GM12878 (cell line): Measurements from ENCODE around the gene DRP2. TPM values are rescaled to one million over a fixed set of nuclear protein-coding genes. Genes with fewer than 3 reads are reported as not detected.

Experiments used
- ATAC-seq: fragments of 200-7000 bp; cut with Tn5 transposase; 3 replicates; pipeline ENCODE4 v1.9.1; 2020; ENCODE audit warnings: mild to moderate bottlenecking, moderate library complexity
- BruUV-seq: library from RNA; stranded (reverse); fragments of 400-500 nt; replicated peaks from 2 replicates; lab custom pipeline; 2021; lab: Mats Ljungman, UMichigan
- CTCF ChIA-PET: fragments of 300-600 bp; sonication (Branson Sonifier 250); formaldehyde crosslinking; extraction: SDS; loops from one replicate; lab custom pipeline; 2021; ENCODE audit warnings: inconsistent platforms; lab: Yijun Ruan, JAX
- POLR2A ChIA-PET: fragments of 350-600 bp; formaldehyde crosslinking; extraction: SDS; loops from one replicate; lab custom pipeline; 2021; ENCODE audit warnings: inconsistent platforms; lab: Charles Lee
- RAD21 ChIA-PET: fragments of 300-600 bp; sonication (Branson Sonifier 250); formaldehyde crosslinking; loops from one replicate; lab custom pipeline; 2023; ENCODE audit warnings: antibody characterized with exemption; ENCODE audit not compliant: unreplicated experiment; lab: Charles Lee
- SMC1A ChIA-PET: fragments of 300-600 bp; sonication (Branson Sonifier 250); formaldehyde crosslinking; loops from one replicate; lab custom pipeline; 2023; ENCODE audit not compliant: unreplicated experiment, uncharacterized antibody; lab: Charles Lee
- DNase-seq: peaks from one replicate; pipeline ENCODE4 v3.0.0-alpha.2; 2011; ENCODE audit warnings: low read depth, low spot score
- FAIRE-seq: peaks from 3 replicates; lab custom pipeline; 2011; peaks lifted over from hg19 to GRCh38; lab: Jason Lieb, UNC
- H2AFZ ChIP-seq: 2 replicates; pipeline ENCODE4 v1.6.0; 2011; ENCODE audit warnings: low read depth, low read length, control low read depth; ENCODE audit not compliant: control insufficient read depth
- H3K27ac ChIP-seq: 2 replicates; pipeline ENCODE4 v1.5.1; 2011; ENCODE audit warnings: control low read depth; ENCODE audit not compliant: control insufficient read depth, insufficient read depth
- H3K27me3 ChIP-seq, 2 experiments: replicated peaks in 1 of 2; 2 replicates each; pipeline versions ENCODE4 v1.6.0 to v1.6.1; 2011; ENCODE audit warnings: low read length in 1 of 2; ENCODE audit not compliant: control insufficient read depth in 2 of 2, insufficient read depth in 2 of 2
- H3K36me3 ChIP-seq, 2 experiments: 2 replicates each; pipeline ENCODE4 v1.5.1; 2011; ENCODE audit warnings: low read length in 1 of 2; ENCODE audit not compliant: control insufficient read depth in 2 of 2, insufficient read depth in 2 of 2
- H3K4me1 ChIP-seq: 2 replicates; pipeline ENCODE4 v1.6.1; 2011; ENCODE audit warnings: mild to moderate bottlenecking, low read length, moderate library complexity, mixed read lengths; ENCODE audit not compliant: control insufficient read depth, insufficient read depth
- H3K4me2 ChIP-seq: 2 replicates; pipeline ENCODE4 v1.6.0; 2011; ENCODE audit warnings: control low read depth; ENCODE audit not compliant: control insufficient read depth, insufficient read depth
- H3K4me3 ChIP-seq: fragments of 200-600 bp; sonication (generic); 2 replicates; pipeline ENCODE4 v1.5.1; 2016
- H3K79me2 ChIP-seq: 2 replicates; pipeline ENCODE4 v1.6.0; 2011; ENCODE audit warnings: low read length; ENCODE audit not compliant: control insufficient read depth, insufficient read depth
- H3K9ac ChIP-seq: 2 replicates; pipeline ENCODE4 v1.8.0; 2011; ENCODE audit warnings: low read length, control low read depth, mixed read lengths; ENCODE audit not compliant: control insufficient read depth, insufficient read depth
- H3K9me3 ChIP-seq: replicated peaks from 3 replicates; pipeline ENCODE4 v1.5.1; 2011; ENCODE audit warnings: mild to moderate bottlenecking, low read length; ENCODE audit not compliant: control insufficient read depth, insufficient read depth
- H4K20me1 ChIP-seq: 2 replicates; pipeline ENCODE4 v1.6.0; 2011; ENCODE audit not compliant: control insufficient read depth, insufficient read depth
- ATF2 ChIP-seq: IDR thresholded peaks from 2 replicates; pipeline ENCODE4 v1.6.1; 2012; ENCODE audit warnings: low read length, inconsistent platforms
- BRCA1 ChIP-seq: IDR thresholded peaks from 2 replicates; pipeline ENCODE4 v1.6.1; 2011; ENCODE audit warnings: low read depth, low read length, improper control_type of control experiment
- CTCF ChIP-seq, 3 experiments: IDR thresholded peaks in 2 of 3; conservative IDR thresholded peaks in 1 of 3; 2 replicates each; pipeline ENCODE4 v1.5.1; 2011; ENCODE audit warnings: low read depth in 3 of 3, low read length in 3 of 3, mild to moderate bottlenecking in 3 of 3, control low read depth in 2 of 3, moderate library complexity in 2 of 3, inconsistent platforms in 1 of 3, mixed read lengths in 1 of 3; ENCODE audit not compliant: control insufficient read depth in 2 of 3, insufficient read depth in 1 of 3; ENCODE audit errors: extremely low read depth in 1 of 3
- E2F4 ChIP-seq: IDR thresholded peaks from 2 replicates; pipeline ENCODE4 v1.6.1; 2012; ENCODE audit warnings: low read depth, low read length, improper control_type of control experiment
- E2F8 ChIP-seq: fragments of 450-650 bp; IDR thresholded peaks from 2 replicates; pipeline ENCODE4 v1.6.1; 2018; ENCODE audit warnings: mild to moderate bottlenecking, low read depth, moderate library complexity; ENCODE audit not compliant: partially characterized antibody
- EGR1 ChIP-seq, 2 experiments: IDR thresholded peaks; 1 replicate in 1 of 2; 2 replicates in 1 of 2; pipeline ENCODE4 v1.6.1; 2011 to 2012; ENCODE audit warnings: low read depth in 2 of 2, low read length in 2 of 2, borderline replicate concordance in 1 of 2, mild to moderate bottlenecking in 1 of 2, moderate library complexity in 1 of 2
- GATAD2B ChIP-seq: fragments of 450-650 bp; conservative IDR thresholded peaks from 2 replicates; pipeline ENCODE4 v1.6.1; 2017; ENCODE audit warnings: low read depth, mild to moderate bottlenecking, moderate library complexity
- HSF1 ChIP-seq: fragments of 150-350 bp; IDR thresholded peaks from 2 replicates; pipeline ENCODE4 v1.6.1; 2014; ENCODE audit warnings: mild to moderate bottlenecking, low read depth, low read length
- LARP7 ChIP-seq: fragments of 450-650 bp; IDR thresholded peaks from 2 replicates; pipeline ENCODE4 v1.6.1; 2017; ENCODE audit warnings: mild to moderate bottlenecking
- RELA ChIP-seq: fragments of 450-650 bp; IDR thresholded peaks from 2 replicates; pipeline ENCODE4 v1.8.0; 2014; ENCODE audit warnings: borderline replicate concordance; ENCODE audit not compliant: partially characterized antibody
- RUNX3 ChIP-seq: IDR thresholded peaks from 2 replicates; pipeline ENCODE4 v1.6.1; 2012; ENCODE audit warnings: low read length, inconsistent platforms
- ZNF207 ChIP-seq: fragments of 450-650 bp; IDR thresholded peaks from 2 replicates; pipeline ENCODE4 v1.6.1; 2014; ENCODE audit warnings: antibody characterized with exemption, mild to moderate bottlenecking, borderline replicate concordance
- WGBS: methylation state at CpG from one replicate; pipeline ENCODE4 v1.1.6; 2016; ENCODE audit warnings: low lambda C conversion rate; ENCODE audit not compliant: insufficient replicate concordance, insufficient coverage; ENCODE audit errors: missing lambda C conversion rate; 5-methylcytosine and 5-hydroxymethylcytosine counted together
- in situ Hi-C: fragments of 300-500 bp; cut with MboI; formaldehyde crosslinking; loops from 9 replicates; pipeline ENCODE4 v1.14.3; 2018; ENCODE audit warnings: mixed read lengths
- intact Hi-C: fragments of 100-400 bp; cut with micrococcal nuclease; formaldehyde crosslinking; loops from one replicate; pipeline ENCODE4 v1.14.2; 2022; ENCODE audit not compliant: unreplicated experiment
- polyA plus RNA-seq, 11 experiments: library from polyadenylated mRNA; depleted of rRNA in 4 of 11; unstranded in 6 of 11; stranded (reverse) in 5 of 11; fragments of >200 nt; fragmentation: Nextera tagmentation in 4 of 11; fragmentation: Illumina TruSeq in 1 of 11; extraction: Ambion mirVana in 4 of 11; extraction: Trizol in 1 of 11; gene quantifications; 1 replicate in 1 of 11; 2 replicates in 10 of 11; pipeline versions ENCODE4 v1.2.1 to v1.2.3, GENCODE V29; 2011 to 2016; ENCODE audit warnings: inconsistent platforms in 2 of 11, missing spikeins in 2 of 11, low read depth in 1 of 11
- total RNA-seq, 4 experiments: library from RNA; depleted of rRNA in 3 of 4; stranded (reverse); fragments of >200 nt in 3 of 4; fragmentation: Illumina TruSeq in 1 of 4; extraction: Trizol in 1 of 4; gene quantifications; 2 replicates each; pipeline versions ENCODE4 v1.2.1 to v1.2.3, GENCODE V29; 2013 to 2021

The DRP2 gene
- total and polyA plus RNA-seq, 10 of the 15 experiments (the other 5 are each of a cell fraction or from before 2014, with no cell fraction given): 0.02 to 0.37 (median 0.15) TPM; not detected in 1

- Histone ChIP-seq H4K20me1 (no peaks in the 10 kb centered on the region), H3K27ac (no peak overlapping the region), H2AFZ (no peak overlapping the region), H3K4me1 (no peaks in the 10 kb centered on the region), H3K79me2 (no peaks in the 10 kb centered on the region), H3K4me3 (no peak overlapping the region), H3K9ac (no peak overlapping the region), H3K36me3 (no peaks in the 10 kb centered on the region), H3K27me3 (no peaks in the 10 kb centered on the region), H3K4me2 (no peak overlapping the region), H3K9me3 (no peaks in the 10 kb centered on the region)
- no peak for FAIRE-seq
- ChIA-PET POLR2A (no interaction called here), CTCF (interaction anchor here (1.3 kb wide), 1 partner anchor 13 kb away, joined by 3 read pairs; no protein-coding TSS in a partner anchor), RAD21 (no interaction called here), SMC1A (interaction anchor here (0.7 kb wide), 1 partner anchor 447 kb away, joined by 3 read pairs; no protein-coding TSS in a partner anchor)
- no peak for TF ChIP-seq E2F4
- no peak for TF ChIP-seq RUNX3
- no peak for TF ChIP-seq EGR1 (IDR thresholded peaks at IDR 0.05; ENCODE audit: borderline replicate concordance in 1 of 2, low read depth in 2 of 2, low read length in 2 of 2)
- no peak for TF ChIP-seq ATF2
- no peak for TF ChIP-seq BRCA1
- TF ChIP-seq RELA: no peak
- no peak for TF ChIP-seq E2F8
- TF ChIP-seq HSF1: no peak
- no peak for TF ChIP-seq ZNF207
- TF ChIP-seq LARP7: no peak
- TF ChIP-seq GATAD2B: no peak
- TF ChIP-seq CTCF (IDR thresholded peaks at IDR 0.05 in 2 of 3, conservative IDR thresholded peaks at IDR 0.05 in 1 of 3; ENCODE audit: control insufficient read depth in 2 of 3, extremely low read depth in 1 of 3, insufficient read depth in 1 of 3, low read depth in 3 of 3, low read length in 3 of 3): no peak
- DNase-seq: no peak
- intact Hi-C loops (no loop called here), in situ Hi-C loops (no loop called here)
- no TSS peak for BruUV-seq
- ATAC-seq: no peak
- 76% methylated on average over 6 of the region's 6 CpGs for WGBS
Measured at GRCh38 chrX:101274198-101274597, 54.6 kb downstream of the DRP2 start.
